ENCODE measurements around the gene MOSPD3. TPM values are rescaled to one million over a fixed set of nuclear protein-coding genes. Genes with fewer than 3 reads are reported as not detected.

MOSPD3 gene
- total RNA-seq, 1 donor from 2014 or later = 31.7 TPM

GRCh38 chr7:100568896-100569844 is 43.2 kb upstream of the MOSPD3 start:
- peak; percentile 51 for TF ChIP-seq CTCF (IDR thresholded peaks at IDR 0.05; ENCODE audit: unreplicated experiment)
- H3K27ac Mint-ChIP-seq (ENCODE audit: unreplicated experiment) = peak overlapping the region; percentile 59
- H3K9me3 Mint-ChIP-seq (ENCODE audit: unreplicated experiment) = no peaks in the 10 kb centered on the region
- peak; percentile 64 for DNase-seq (ENCODE audit: low spot score)
- H3K4me1 Mint-ChIP-seq (ENCODE audit: unreplicated experiment) = peaks cover 15% of the 10 kb centered on the region
- H3K27me3 Mint-ChIP-seq (ENCODE audit: unreplicated experiment) = peaks cover 18% of the 10 kb centered on the region
- H3K4me3 Mint-ChIP-seq (ENCODE audit: unreplicated experiment) = peak overlapping the region; percentile 73
- H3K36me3 Mint-ChIP-seq (ENCODE audit: low read depth, unreplicated experiment) = peaks cover 12% of the 10 kb centered on the region

- peaks cover 9% of the 10 kb centered on the region for H3K36me3 Mint-ChIP-seq (ENCODE audit: low read depth, unreplicated experiment)
- peaks cover 15% of the 10 kb centered on the region for H3K4me1 Mint-ChIP-seq (ENCODE audit: unreplicated experiment)
- no peak for TF ChIP-seq CTCF (IDR thresholded peaks at IDR 0.05; ENCODE audit: unreplicated experiment)
- DNase-seq (ENCODE audit: low spot score) = no peak
- peaks cover 26% of the 10 kb centered on the region for H3K27me3 Mint-ChIP-seq (ENCODE audit: unreplicated experiment)
- H3K4me3 Mint-ChIP-seq (ENCODE audit: unreplicated experiment) = peak overlapping the region; percentile 56
- no peaks in the 10 kb centered on the region for H3K9me3 Mint-ChIP-seq (ENCODE audit: unreplicated experiment)
- H3K27ac Mint-ChIP-seq (ENCODE audit: unreplicated experiment) = no peak overlapping the region
Observed at GRCh38 chr7:100570954-100571828, 41.1 kb upstream of the MOSPD3 start.

GRCh38 chr7:100571829-100572116 is 40.6 kb upstream of the MOSPD3 start:
- Mint-ChIP-seq H3K9me3 (ENCODE audit: unreplicated experiment) (no peaks in the 10 kb centered on the region), H3K36me3 (ENCODE audit: low read depth, unreplicated experiment) (peaks cover 9% of the 10 kb centered on the region), H3K4me1 (ENCODE audit: unreplicated experiment) (peaks cover 15% of the 10 kb centered on the region), H3K4me3 (ENCODE audit: unreplicated experiment) (peak overlapping the region; percentile 56), H3K27me3 (ENCODE audit: unreplicated experiment) (peaks cover 30% of the 10 kb centered on the region), H3K27ac (ENCODE audit: unreplicated experiment) (no peak overlapping the region)
- DNase-seq (ENCODE audit: low spot score) = no peak
- TF ChIP-seq CTCF (IDR thresholded peaks at IDR 0.05; ENCODE audit: unreplicated experiment) = no peak

GRCh38 chr7:100572281-100572948 is 39.9 kb upstream of the MOSPD3 start:
- Mint-ChIP-seq H3K9me3 (ENCODE audit: unreplicated experiment) (no peaks in the 10 kb centered on the region), H3K4me1 (ENCODE audit: unreplicated experiment) (peaks cover 15% of the 10 kb centered on the region), H3K27me3 (ENCODE audit: unreplicated experiment) (peaks cover 30% of the 10 kb centered on the region), H3K4me3 (ENCODE audit: unreplicated experiment) (peak overlapping the region; percentile 56), H3K27ac (ENCODE audit: unreplicated experiment) (no peak overlapping the region), H3K36me3 (ENCODE audit: low read depth, unreplicated experiment) (peaks cover 9% of the 10 kb centered on the region)
- no peak for DNase-seq (ENCODE audit: low spot score)
- TF ChIP-seq CTCF (IDR thresholded peaks at IDR 0.05; ENCODE audit: unreplicated experiment) = no peak

Data from endothelial cell (in vitro differentiated cells).